KMS-11 (cell line): ENCODE data around the gene CEP295NL.
"Not testable (repeated sequence)": the region's sequence is repeated elsewhere in the genome, so short reads cannot be mapped to it uniquely, and the experiment has no call there.

Experiments used
- H2AFZ ChIP-seq: fragments of 200-600 bp; sonication (generic); 2 replicates; pipeline ENCODE4 v1.6.1; 2016; ENCODE audit warnings: antibody characterized with exemption, mixed run types, low read depth
- H3K27ac ChIP-seq: fragments of 200-600 bp; sonication (generic); 2 replicates; pipeline ENCODE4 v1.6.1; 2016; ENCODE audit warnings: mild to moderate bottlenecking, mixed run types
- H3K27me3 ChIP-seq: fragments of 200-600 bp; sonication (generic); 2 replicates; pipeline ENCODE4 v1.6.1; 2017; ENCODE audit warnings: mild to moderate bottlenecking, low read depth, mixed run types, moderate library complexity; ENCODE audit not compliant: insufficient read depth
- H3K36me3 ChIP-seq: fragments of 200-600 bp; sonication (generic); 2 replicates; pipeline ENCODE4 v1.6.1; 2017; ENCODE audit warnings: mild to moderate bottlenecking, mixed run types; ENCODE audit not compliant: insufficient read depth
- H3K4me1 ChIP-seq: fragments of 200-600 bp; sonication (generic); 2 replicates; pipeline ENCODE4 v1.6.1; 2016; ENCODE audit warnings: mild to moderate bottlenecking, low read depth, mixed run types; ENCODE audit not compliant: poor library complexity, severe bottlenecking
- H3K4me2 ChIP-seq: fragments of 200-600 bp; sonication (generic); 2 replicates; pipeline ENCODE4 v1.7.0; 2016; ENCODE audit warnings: mild to moderate bottlenecking, mixed run types
- H3K4me3 ChIP-seq: fragments of 200-600 bp; sonication (generic); IDR thresholded peaks from 2 replicates; pipeline ENCODE4 v1.6.1; 2017; ENCODE audit warnings: low read depth, low read length, mixed read lengths; ENCODE audit not compliant: insufficient read depth
- H3K79me2 ChIP-seq: fragments of 200-600 bp; sonication (generic); 2 replicates; pipeline ENCODE4 v1.6.1; 2016; ENCODE audit warnings: low read depth, mixed run types; ENCODE audit not compliant: insufficient read depth
- H3K9ac ChIP-seq: fragments of 200-600 bp; sonication (generic); 2 replicates; pipeline ENCODE4 v1.6.1; 2016; ENCODE audit warnings: mild to moderate bottlenecking, mixed run types
- H4K20me1 ChIP-seq: fragments of 200-600 bp; sonication (generic); 2 replicates; pipeline ENCODE4 v1.6.1; 2016; ENCODE audit warnings: mild to moderate bottlenecking, mixed run types; ENCODE audit not compliant: insufficient read depth
- CTCF ChIP-seq: fragments of 200-600 bp; sonication (generic); conservative IDR thresholded peaks from 2 replicates; pipeline ENCODE4 v1.6.1; 2017; ENCODE audit warnings: low read depth, mild to moderate bottlenecking, antibody characterized with exemption, low read length, moderate library complexity, mixed read lengths

The CEP295NL gene

GRCh38 chr17:78947235-78948149 is 44.5 kb upstream of the CEP295NL start:
- no peak overlapping the region for H3K4me2 ChIP-seq
- TF ChIP-seq CTCF, result no peak
- H2AFZ ChIP-seq, result no peak overlapping the region
- no peaks in the 10 kb centered on the region for H4K20me1 ChIP-seq
- H3K4me1 ChIP-seq, result no peaks in the 10 kb centered on the region
- H3K4me3 ChIP-seq, result no peak overlapping the region
- H3K9ac ChIP-seq, result no peak overlapping the region
- H3K27ac ChIP-seq, result no peak overlapping the region
- H3K79me2 ChIP-seq, result no peaks in the 10 kb centered on the region
- no peaks in the 10 kb centered on the region for H3K36me3 ChIP-seq
- peaks cover 16% of the 10 kb centered on the region; the same call in 1 of the 2 replicates for H3K27me3 ChIP-seq

GRCh38 chr17:78946631-78947030 is 43.6 kb upstream of the CEP295NL start:
- no peak overlapping the region for H3K4me2 ChIP-seq
- H3K79me2 ChIP-seq, result no peaks in the 10 kb centered on the region
- no peak for TF ChIP-seq CTCF
- no peak overlapping the region for H2AFZ ChIP-seq
- H3K36me3 ChIP-seq, result no peaks in the 10 kb centered on the region
- H3K9ac ChIP-seq, result no peak overlapping the region
- no peak overlapping the region for H3K27ac ChIP-seq
- no peaks in the 10 kb centered on the region for H3K4me1 ChIP-seq
- H3K4me3 ChIP-seq, result no peak overlapping the region
- H4K20me1 ChIP-seq, result no peaks in the 10 kb centered on the region
- H3K27me3 ChIP-seq, result peaks cover 11% of the 10 kb centered on the region; the same call in 1 of the 2 replicates

GRCh38 chr17:78946131-78946530 is 43.1 kb upstream of the CEP295NL start:
- Histone ChIP-seq H3K36me3 (no peaks in the 10 kb centered on the region), H3K27ac (no peak overlapping the region), H3K4me1 (no peaks in the 10 kb centered on the region), H2AFZ (no peak overlapping the region), H3K79me2 (no peaks in the 10 kb centered on the region), H3K27me3 (peaks cover 6% of the 10 kb centered on the region; the same call in 1 of the 2 replicates), H4K20me1 (no peaks in the 10 kb centered on the region), H3K4me3 (no peak overlapping the region), H3K4me2 (no peak overlapping the region), H3K9ac (no peak overlapping the region)
- TF ChIP-seq CTCF, result no peak

GRCh38 chr17:78945455-78945854 is 42.5 kb upstream of the CEP295NL start:
- not testable (repeated sequence) for H2AFZ ChIP-seq, H3K27ac ChIP-seq, H3K4me2 ChIP-seq, H3K4me3 ChIP-seq, H3K27me3 ChIP-seq, H3K9ac ChIP-seq, H3K36me3 ChIP-seq, H3K79me2 ChIP-seq, H3K4me1 ChIP-seq, H4K20me1 ChIP-seq

- Histone ChIP-seq H3K9ac (no peak overlapping the region), H3K79me2 (no peaks in the 10 kb centered on the region), H3K36me3 (no peaks in the 10 kb centered on the region), H3K4me1 (no peaks in the 10 kb centered on the region), H3K4me2 (no peak overlapping the region), H3K4me3 (no peak overlapping the region), H2AFZ (no peak overlapping the region), H4K20me1 (no peaks in the 10 kb centered on the region), H3K27ac (no peak overlapping the region), H3K27me3 (peaks cover 6% of the 10 kb centered on the region; the same call in 1 of the 2 replicates)
- no peak for TF ChIP-seq CTCF
These were observed 42.0 kb upstream of the CEP295NL start for GRCh38 chr17:78944956-78945355.
